PC-9 (cell line): ENCODE results near the gene AQP2. TPM values are rescaled to one million over a fixed set of nuclear protein-coding genes. Genes with fewer than 3 reads are reported as not detected.

Experiments used
- BruUV-seq: library from RNA; stranded (reverse); fragments of 400-500 nt; replicated peaks from 2 replicates; lab custom pipeline; 2021; lab: Mats Ljungman, UMichigan
- CTCF ChIA-PET: fragments of 300-600 bp; sonication (Branson Sonifier 250); formaldehyde crosslinking; loops from one replicate; lab custom pipeline; 2022; ENCODE audit warnings: antibody characterized with exemption; lab: Charles Lee
- POLR2A ChIA-PET: fragments of 300-600 bp; sonication (Branson Sonifier 250); formaldehyde crosslinking; loops from one replicate; lab custom pipeline; 2022; ENCODE audit warnings: antibody characterized with exemption; ENCODE audit not compliant: unreplicated experiment; lab: Charles Lee
- DNase-seq, 2 experiments: peaks; one replicate each; pipeline versions ENCODE4 v3.0.0 to v3.0.0-alpha.2; 2015 to 2022; ENCODE audit warnings: mixed read lengths in 1 of 2
- H2AFZ ChIP-seq: fragments of 200-600 bp; sonication (generic); 2 replicates; pipeline ENCODE4 v1.8.1; 2017; ENCODE audit warnings: antibody characterized with exemption
- H3F3A ChIP-seq: fragments of 200-600 bp; sonication (generic); 2 replicates; pipeline ENCODE4 v1.8.1; 2017; ENCODE audit warnings: antibody characterized with exemption, mild to moderate bottlenecking, low read depth; ENCODE audit not compliant: insufficient read depth
- H3K27ac ChIP-seq: fragments of 200-600 bp; sonication (generic); 2 replicates; pipeline ENCODE4 v1.6.1; 2016; ENCODE audit warnings: mixed run types
- H3K27me3 ChIP-seq: fragments of 200-600 bp; sonication (generic); 2 replicates; pipeline ENCODE4 v1.6.1; 2016; ENCODE audit warnings: low read depth, mixed run types; ENCODE audit not compliant: insufficient read depth
- H3K36me3 ChIP-seq: fragments of 200-600 bp; sonication (generic); 2 replicates; pipeline ENCODE4 v1.6.1; 2016; ENCODE audit warnings: low read depth, mixed run types
- H3K4me1 ChIP-seq: fragments of 200-600 bp; sonication (generic); replicated peaks from 2 replicates; pipeline ENCODE4 v1.6.1; 2016; ENCODE audit warnings: mixed run types; ENCODE audit not compliant: insufficient read depth
- H3K4me2 ChIP-seq: fragments of 200-600 bp; sonication (generic); 2 replicates; pipeline ENCODE4 v1.6.1; 2017; ENCODE audit warnings: mixed run types
- H3K4me3 ChIP-seq: fragments of 200-600 bp; sonication (generic); 2 replicates; pipeline ENCODE4 v1.6.1; 2016; ENCODE audit warnings: mixed run types
- H3K79me2 ChIP-seq: fragments of 200-600 bp; sonication (generic); 2 replicates; pipeline ENCODE4 v1.6.1; 2017; ENCODE audit warnings: low read depth, mixed run types
- H3K9me2 ChIP-seq: fragments of 200-600 bp; sonication (generic); 2 replicates; pipeline ENCODE4 v1.8.1; 2017; ENCODE audit warnings: mild to moderate bottlenecking; ENCODE audit not compliant: insufficient read depth
- H3K9me3 ChIP-seq: fragments of 200-600 bp; sonication (generic); 2 replicates; pipeline ENCODE4 v1.8.1; 2016; ENCODE audit warnings: low read depth; ENCODE audit not compliant: insufficient read depth
- H4K20me1 ChIP-seq: fragments of 200-600 bp; sonication (generic); 2 replicates; pipeline ENCODE4 v1.8.1; 2017; ENCODE audit not compliant: insufficient read depth
- CTCF ChIP-seq: fragments of 200-600 bp; sonication (generic); conservative IDR thresholded peaks from 2 replicates; pipeline ENCODE4 v1.6.1; 2017; ENCODE audit warnings: mixed run types, antibody characterized with exemption, mild to moderate bottlenecking, moderate library complexity
- EZH2 ChIP-seq: fragments of 200-600 bp; sonication (generic); IDR thresholded peaks from 2 replicates; pipeline ENCODE4 v1.8.0; 2017; ENCODE audit warnings: antibody characterized with exemption, low read depth
- intact Hi-C: fragments of 100-400 bp; cut with micrococcal nuclease; formaldehyde crosslinking; loops from one replicate; pipeline ENCODE4 v1.10.0; 2022; ENCODE audit not compliant: unreplicated experiment
- total RNA-seq: library from RNA; stranded (reverse); gene quantifications from 2 replicates; pipeline ENCODE4 v1.2.3, GENCODE V29; 2021

AQP2 gene
- total RNA-seq, 1 experiment from 2014 or later = not detected

- POLR2A ChIA-PET = no interaction called here
- Histone ChIP-seq H3K4me3 (no peak overlapping the region), H3K4me1 (peaks cover 53% of the 10 kb centered on the region), H3K36me3 (no peaks in the 10 kb centered on the region), H2AFZ (no peak overlapping the region), H3K4me2 (no peak overlapping the region), H3K9me2 (no peaks in the 10 kb centered on the region), H3K9me3 (no peaks in the 10 kb centered on the region), H3K27me3 (peaks cover 10% of the 10 kb centered on the region; the same call in 1 of the 2 replicates), H3F3A (peaks cover 14% of the 10 kb centered on the region; the same call in 1 of the 2 replicates), H4K20me1 (no peaks in the 10 kb centered on the region), H3K27ac (no peak overlapping the region), H3K79me2 (no peaks in the 10 kb centered on the region)
- DNase-seq = no peak
- CTCF ChIA-PET = interaction anchor here (1.1 to 1.4 kb wide), 2 partner anchors 19 to 106 kb away, joined by 3 to 12 read pairs; no protein-coding TSS in a partner anchor
- TF ChIP-seq CTCF (no peak), EZH2 (no peak)
- intact Hi-C loops = loop anchor here (1.0 to 10.0 kb wide), 2 partner anchors 95 to 201 kb away; partner anchors contain the start of gene CERS5
- no TSS peak for BruUV-seq
Observed at GRCh38 chr12:49963976-49964815, 13.7 kb downstream of the AQP2 start.

- no peaks in the 10 kb centered on the region for H4K20me1 ChIP-seq
- intact Hi-C loops = loop anchor here (5.0 to 10.0 kb wide), 2 partner anchors 188 to 200 kb away; partner anchors contain the start of gene CERS5
- H3K4me2 ChIP-seq = no peak overlapping the region
- H2AFZ ChIP-seq = no peak overlapping the region
- H3K79me2 ChIP-seq = no peaks in the 10 kb centered on the region
- peaks cover 9% of the 10 kb centered on the region; the same call in 1 of the 2 replicates for H3F3A ChIP-seq
- H3K27ac ChIP-seq = no peak overlapping the region
- H3K4me1 ChIP-seq = peaks cover 46% of the 10 kb centered on the region
- no peak for DNase-seq
- CTCF ChIA-PET = interaction anchor here (0.6 to 0.7 kb wide), 2 partner anchors 8 to 120 kb away, joined by 3 read pairs; no protein-coding TSS in a partner anchor
- TF ChIP-seq CTCF (no peak), EZH2 (no peak)
- POLR2A ChIA-PET = no interaction called here
- H3K4me3 ChIP-seq = no peak overlapping the region
- no peaks in the 10 kb centered on the region for H3K9me2 ChIP-seq
- H3K36me3 ChIP-seq = no peaks in the 10 kb centered on the region
- no TSS peak for BruUV-seq
- H3K9me3 ChIP-seq = no peaks in the 10 kb centered on the region
- H3K27me3 ChIP-seq = peaks cover 19% of the 10 kb centered on the region
Observed at GRCh38 chr12:49964849-49965624, 14.5 kb downstream of the AQP2 start.

GRCh38 chr12:49965836-49966235 is 15.3 kb downstream of the AQP2 start:
- Histone ChIP-seq H2AFZ (no peak overlapping the region), H3K4me1 (peaks cover 38% of the 10 kb centered on the region), H3K9me3 (no peaks in the 10 kb centered on the region), H3F3A (peaks cover 3% of the 10 kb centered on the region; the same call in 1 of the 2 replicates), H3K79me2 (no peaks in the 10 kb centered on the region), H3K27me3 (peaks cover 23% of the 10 kb centered on the region), H3K36me3 (no peaks in the 10 kb centered on the region), H3K4me2 (no peak overlapping the region), H3K27ac (no peak overlapping the region), H3K4me3 (no peak overlapping the region), H4K20me1 (no peaks in the 10 kb centered on the region), H3K9me2 (no peaks in the 10 kb centered on the region)
- CTCF ChIA-PET = interaction anchor here (0.7 to 2.3 kb wide), 5 partner anchors 9 to 105 kb away, joined by 3 to 20 read pairs (median 7); no protein-coding TSS in a partner anchor
- intact Hi-C loops = loop anchor here (2.0 to 10.0 kb wide), 4 partner anchors 21 to 199 kb away; partner anchors contain the start of gene CERS5
- TF ChIP-seq EZH2 = no peak
- no peak for TF ChIP-seq CTCF
- no TSS peak for BruUV-seq
- POLR2A ChIA-PET = no interaction called here
- no peak for DNase-seq
